ENCODE data around the gene ATXN1.

GRCh38 chr6:16278048-16278724, 483.1 kb downstream of the ATXN1 start:
- no peak for TF ChIP-seq FOXM1 (IDR thresholded peaks at IDR 0.05; ENCODE audit: borderline replicate concordance)
- TF ChIP-seq ELF4 (IDR thresholded peaks at IDR 0.05) = no peak
- no peak for TF ChIP-seq PKNOX1 (IDR thresholded peaks at IDR 0.05)
- TF ChIP-seq FOXA1 (IDR thresholded peaks at IDR 0.05) = no peak
- TF ChIP-seq TARDBP (IDR thresholded peaks at IDR 0.05) = no peak
- no peak for TF ChIP-seq SP1 (IDR thresholded peaks at IDR 0.05)
- no peak for TF ChIP-seq SUZ12 (IDR thresholded peaks at IDR 0.05)
- TF ChIP-seq FOXK2 (IDR thresholded peaks at IDR 0.05) = no peak

All from HEK293T (cell line).